ENCODE data around the gene RHOF.

DNA sequence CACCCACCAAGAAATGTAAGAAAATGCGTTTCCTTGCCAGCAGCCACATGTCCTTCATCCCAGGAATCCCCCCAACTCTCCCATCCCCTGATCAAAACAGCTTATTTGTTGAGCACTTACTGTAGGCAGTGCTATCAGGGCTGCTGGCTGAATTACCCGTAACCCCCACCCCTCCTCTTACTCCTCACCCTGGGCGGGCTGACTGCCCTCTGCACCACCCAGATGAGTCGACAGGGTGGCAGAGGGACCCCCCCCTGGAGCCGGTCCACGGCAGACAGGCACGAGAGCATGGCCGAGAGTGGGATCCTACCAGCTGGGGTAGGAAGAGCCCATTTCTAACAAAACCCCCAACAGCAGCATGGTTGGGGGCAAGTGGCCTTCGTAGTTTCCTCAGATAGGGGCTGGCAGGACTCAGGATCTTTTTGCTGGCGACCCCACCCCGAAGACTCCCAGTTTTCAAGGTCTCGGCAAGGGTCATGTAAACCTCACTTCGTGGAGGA lies 1.1 kb upstream of the RHOF start:
- no peak for TF ChIP-seq POLR2A (IDR thresholded peaks at IDR 0.05)
- TF ChIP-seq, protein P1, sequence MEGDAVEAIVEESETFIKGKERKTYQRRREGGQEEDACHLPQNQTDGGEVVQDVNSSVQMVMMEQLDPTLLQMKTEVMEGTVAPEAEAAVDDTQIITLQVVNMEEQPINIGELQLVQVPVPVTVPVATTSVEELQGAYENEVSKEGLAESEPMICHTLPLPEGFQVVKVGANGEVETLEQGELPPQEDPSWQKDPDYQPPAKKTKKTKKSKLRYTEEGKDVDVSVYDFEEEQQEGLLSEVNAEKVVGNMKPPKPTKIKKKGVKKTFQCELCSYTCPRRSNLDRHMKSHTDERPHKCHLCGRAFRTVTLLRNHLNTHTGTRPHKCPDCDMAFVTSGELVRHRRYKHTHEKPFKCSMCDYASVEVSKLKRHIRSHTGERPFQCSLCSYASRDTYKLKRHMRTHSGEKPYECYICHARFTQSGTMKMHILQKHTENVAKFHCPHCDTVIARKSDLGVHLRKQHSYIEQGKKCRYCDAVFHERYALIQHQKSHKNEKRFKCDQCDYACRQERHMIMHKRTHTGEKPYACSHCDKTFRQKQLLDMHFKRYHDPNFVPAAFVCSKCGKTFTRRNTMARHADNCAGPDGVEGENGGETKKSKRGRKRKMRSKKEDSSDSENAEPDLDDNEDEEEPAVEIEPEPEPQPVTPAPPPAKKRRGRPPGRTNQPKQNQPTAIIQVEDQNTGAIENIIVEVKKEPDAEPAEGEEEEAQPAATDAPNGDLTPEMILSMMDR (IDR thresholded peaks at IDR 0.05): no peak
- TF ChIP-seq EP300 (IDR thresholded peaks at IDR 0.05): no peak
- no peak for TF ChIP-seq POLR2AphosphoS5 (IDR thresholded peaks at IDR 0.05)

Measured in stomach (tissue), 4 donors.